Loucy (cell line): ENCODE measurements around the gene TMEM270.

Source experiments
- H2AFZ ChIP-seq: fragments of 200-600 bp; sonication (generic); 2 replicates; pipeline ENCODE4 v1.6.0; 2016; ENCODE audit warnings: antibody characterized with exemption, mild to moderate bottlenecking, low read length, moderate library complexity
- H3F3A ChIP-seq: fragments of 200-600 bp; 2 replicates; pipeline ENCODE4 v1.6.0; 2016; ENCODE audit warnings: antibody characterized with exemption, low read depth, mild to moderate bottlenecking
- H3K27me3 ChIP-seq: fragments of 200-600 bp; sonication (generic); 2 replicates; pipeline ENCODE4 v1.6.1; 2014; ENCODE audit warnings: low read length, mild to moderate bottlenecking; ENCODE audit not compliant: insufficient read depth, poor library complexity, severe bottlenecking
- H3K36me3 ChIP-seq: fragments of 200-600 bp; sonication (generic); 2 replicates; pipeline ENCODE4 v1.6.1; 2016; ENCODE audit warnings: low read length; ENCODE audit not compliant: insufficient read depth
- H3K4me1 ChIP-seq: fragments of 200-600 bp; sonication (generic); 2 replicates; pipeline ENCODE4 v1.5.1; 2014; ENCODE audit warnings: low read length, mild to moderate bottlenecking; ENCODE audit not compliant: insufficient read depth, poor library complexity, severe bottlenecking
- H3K4me2 ChIP-seq: fragments of 200-600 bp; sonication (generic); 2 replicates; pipeline ENCODE4 v1.6.0; 2014; ENCODE audit warnings: antibody characterized with exemption, low read length, low read depth, mild to moderate bottlenecking; ENCODE audit not compliant: poor library complexity, severe bottlenecking
- H3K4me3 ChIP-seq: fragments of 200-600 bp; sonication (generic); 2 replicates; pipeline ENCODE4 v1.5.1; 2014; ENCODE audit warnings: low read length, mild to moderate bottlenecking, mixed read lengths; ENCODE audit not compliant: poor library complexity, severe bottlenecking
- H3K79me2 ChIP-seq: fragments of 200-600 bp; sonication (generic); 2 replicates; pipeline ENCODE4 v1.6.1; 2014; ENCODE audit warnings: low read length; ENCODE audit not compliant: insufficient read depth
- H3K9ac ChIP-seq: fragments of 200-600 bp; sonication (generic); 2 replicates; pipeline ENCODE4 v1.6.0; 2014; ENCODE audit warnings: mild to moderate bottlenecking, low read depth, low read length, moderate library complexity; ENCODE audit not compliant: poor library complexity, severe bottlenecking
- H3K9me2 ChIP-seq: fragments of 200-600 bp; sonication (generic); replicated peaks from 2 replicates; pipeline ENCODE4 v1.6.1; 2016; ENCODE audit warnings: low read depth, low read length, mixed read lengths
- H3K9me3 ChIP-seq: fragments of 200-600 bp; sonication (generic); 2 replicates; pipeline ENCODE4 v1.6.1; 2014; ENCODE audit warnings: mild to moderate bottlenecking, antibody characterized with exemption, low read length, low read depth; ENCODE audit not compliant: insufficient read depth
- H4K20me1 ChIP-seq: fragments of 200-600 bp; sonication (generic); 2 replicates; pipeline ENCODE4 v1.6.0; 2014; ENCODE audit warnings: antibody characterized with exemption, low read length, mild to moderate bottlenecking; ENCODE audit not compliant: insufficient read depth, poor library complexity, severe bottlenecking
- CTCF ChIP-seq: fragments of 200-600 bp; sonication (generic); conservative IDR thresholded peaks from 2 replicates; pipeline ENCODE4 v1.5.1; 2014; ENCODE audit warnings: mild to moderate bottlenecking, antibody characterized with exemption, low read length
- EZH2phosphoT487 ChIP-seq: fragments of 200-600 bp; IDR thresholded peaks from 2 replicates; pipeline ENCODE4 v1.6.1; 2018; ENCODE audit warnings: antibody characterized with exemption, mild to moderate bottlenecking, moderate library complexity, borderline replicate concordance

TMEM270 gene

GRCh38 chr7:73906874-73907273 lies 45.9 kb downstream of the TMEM270 start:
- H3K9ac ChIP-seq, result no peak overlapping the region
- H2AFZ ChIP-seq, result no peak overlapping the region
- H3K9me2 ChIP-seq, result no peaks in the 10 kb centered on the region
- H3K4me1 ChIP-seq, result no peaks in the 10 kb centered on the region
- no peak for TF ChIP-seq CTCF
- TF ChIP-seq EZH2phosphoT487, result no peak
- H3K4me3 ChIP-seq, result no peak overlapping the region
- no peaks in the 10 kb centered on the region for H3K36me3 ChIP-seq
- H3K27me3 ChIP-seq, result no peaks in the 10 kb centered on the region
- H3F3A ChIP-seq, result no peaks in the 10 kb centered on the region
- H3K4me2 ChIP-seq, result no peak overlapping the region
- no peaks in the 10 kb centered on the region for H3K9me3 ChIP-seq
- H4K20me1 ChIP-seq, result no peaks in the 10 kb centered on the region
- H3K79me2 ChIP-seq, result no peaks in the 10 kb centered on the region

GRCh38 chr7:73907554-73908122 lies 46.7 kb downstream of the TMEM270 start:
- Histone ChIP-seq H3K79me2 (no peaks in the 10 kb centered on the region), H2AFZ (no peak overlapping the region), H3K4me3 (no peak overlapping the region), H3K4me1 (no peaks in the 10 kb centered on the region), H3K9me2 (no peaks in the 10 kb centered on the region), H3K27me3 (no peaks in the 10 kb centered on the region), H3K9ac (no peak overlapping the region), H3K36me3 (no peaks in the 10 kb centered on the region), H3F3A (no peaks in the 10 kb centered on the region), H4K20me1 (no peaks in the 10 kb centered on the region), H3K4me2 (no peak overlapping the region), H3K9me3 (no peaks in the 10 kb centered on the region)
- TF ChIP-seq EZH2phosphoT487, result no peak
- TF ChIP-seq CTCF, result no peak

GRCh38 chr7:73908123-73908611 lies 47.2 kb downstream of the TMEM270 start:
- Histone ChIP-seq H3K9ac (no peak overlapping the region), H3F3A (no peaks in the 10 kb centered on the region), H3K27me3 (no peaks in the 10 kb centered on the region), H2AFZ (no peak overlapping the region), H3K9me3 (no peaks in the 10 kb centered on the region), H3K4me2 (no peak overlapping the region), H3K79me2 (no peaks in the 10 kb centered on the region), H3K4me3 (no peak overlapping the region), H3K9me2 (no peaks in the 10 kb centered on the region), H3K4me1 (no peaks in the 10 kb centered on the region), H3K36me3 (no peaks in the 10 kb centered on the region), H4K20me1 (no peaks in the 10 kb centered on the region)
- TF ChIP-seq CTCF (no peak), EZH2phosphoT487 (no peak)
